ENCODE results near the gene TGM5. TPM values are rescaled to one million over a fixed set of nuclear protein-coding genes. Genes with fewer than 3 reads are reported as not detected.

TGM5 gene
- total and polyA plus RNA-seq, 2 donors (not counting 3 experiments of a cell fraction or from before 2014, with no cell fraction given): not detected

DNA sequence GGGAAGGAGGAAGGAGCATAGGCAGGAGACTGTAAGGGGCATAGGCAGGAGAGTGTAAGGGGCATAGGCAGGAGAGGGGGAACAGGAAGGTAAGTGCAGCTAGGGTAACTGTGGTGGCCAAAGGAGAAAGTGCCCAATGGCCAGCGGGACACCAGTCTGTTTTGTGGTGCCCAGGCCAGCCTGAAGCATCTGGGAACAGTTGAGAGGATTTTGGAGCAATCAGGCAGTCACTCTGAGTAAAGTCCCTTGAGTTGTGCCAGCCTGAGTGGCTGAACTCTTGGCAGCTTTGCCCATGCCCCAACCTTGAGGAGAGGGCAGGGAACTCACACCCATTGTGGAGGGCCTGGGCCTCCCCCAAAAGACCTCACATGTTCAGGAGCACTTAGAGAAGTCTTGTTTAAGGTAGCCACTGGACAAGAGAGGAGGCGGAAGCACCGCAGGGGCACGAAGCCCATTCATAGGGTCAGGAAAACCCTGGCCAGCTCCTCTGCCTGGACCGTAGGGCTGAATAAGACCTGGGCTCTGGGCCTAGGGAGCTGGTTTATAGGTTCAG is 3.5 kb upstream of the TGM5 start:
- Histone ChIP-seq H2AFZ (ENCODE audit: low read depth, low read length) (no peak overlapping the region), H3K9ac (replicated peaks; ENCODE audit: extremely low read depth, insufficient read depth, low read length) (no peak overlapping the region), H3K4me3 (replicated peaks in 1 of 3; ENCODE audit: insufficient read depth in 1 of 3, low read depth in 1 of 3, low read length in 3 of 3) (no peak overlapping the region), H3K36me3 (ENCODE audit: control insufficient read depth in 2 of 2, extremely low read depth in 1 of 2, insufficient read depth in 2 of 2, low read length in 2 of 2) (no peaks in the 10 kb centered on the region), H3K9me1 (replicated peaks; ENCODE audit: control insufficient read depth, extremely low read depth, insufficient read depth, low read length) (no peaks in the 10 kb centered on the region), H3K4me2 (ENCODE audit: insufficient read depth, low read length) (no peak overlapping the region), H3K9me3 (replicated peaks; ENCODE audit: control insufficient read depth, insufficient read depth, low read length) (no peaks in the 10 kb centered on the region), H4K20me1 (replicated peaks; ENCODE audit: control insufficient read depth, extremely low read depth, insufficient read depth, low read length) (no peaks in the 10 kb centered on the region), H3K79me2 (ENCODE audit: control insufficient read depth, insufficient read depth, low read length) (no peaks in the 10 kb centered on the region), H3K27me3 (ENCODE audit: control insufficient read depth in 2 of 2, insufficient read depth in 2 of 2, low read length in 2 of 2) (peaks cover 8 to 12% of the 10 kb centered on the region in 2 experiments), H3K27ac (ENCODE audit: insufficient read depth, low read depth, low read length) (no peak overlapping the region), H3K4me1 (ENCODE audit: control insufficient read depth, extremely low read depth, insufficient read depth, low read length) (no peaks in the 10 kb centered on the region)
- dilution Hi-C loops (cut with MboI; ENCODE audit: extremely low pct_ligation_motif_present, low sequenced_read_pairs) (no loop called here), intact Hi-C loops (cut with micrococcal nuclease) (no loop called here)
- POLR2A ChIA-PET: no interaction called here
- no peak for FAIRE-seq
- DNase-seq (ENCODE audit: low read depth, low spot score): no peak
- no TSS peak for BruUV-seq (replicated peaks)
- CTCF ChIA-PET: interaction anchor here (2.2 to 5.2 kb wide), 2 partner anchors 16 to 44 kb away, joined by 17 to 58 read pairs; no protein-coding TSS in a partner anchor
- TF ChIP-seq JUN (IDR thresholded peaks at IDR 0.05; ENCODE audit: borderline replicate concordance, insufficient read depth, insufficient read length, low read depth) (no peak), FOS (IDR thresholded peaks at IDR 0.05; ENCODE audit: borderline replicate concordance, insufficient read depth, low read length) (no peak), POLR2A (IDR thresholded peaks at IDR 0.05; ENCODE audit: low read depth, low read length) (no peak), GATA2 (IDR thresholded peaks at IDR 0.05; ENCODE audit: insufficient read depth, insufficient read length, low read depth, low read length) (no peak), MYC (IDR thresholded peaks at IDR 0.05; ENCODE audit: low read depth, low read length) (no peak), EZH2 (IDR thresholded peaks at IDR 0.05; ENCODE audit: borderline replicate concordance, low read depth, low read length, severe bottlenecking) (no peak), POLR2AphosphoS5 (IDR thresholded peaks at IDR 0.05; ENCODE audit: insufficient read depth, low read depth, low read length) (no peak)
- TF ChIP-seq, protein P1, sequence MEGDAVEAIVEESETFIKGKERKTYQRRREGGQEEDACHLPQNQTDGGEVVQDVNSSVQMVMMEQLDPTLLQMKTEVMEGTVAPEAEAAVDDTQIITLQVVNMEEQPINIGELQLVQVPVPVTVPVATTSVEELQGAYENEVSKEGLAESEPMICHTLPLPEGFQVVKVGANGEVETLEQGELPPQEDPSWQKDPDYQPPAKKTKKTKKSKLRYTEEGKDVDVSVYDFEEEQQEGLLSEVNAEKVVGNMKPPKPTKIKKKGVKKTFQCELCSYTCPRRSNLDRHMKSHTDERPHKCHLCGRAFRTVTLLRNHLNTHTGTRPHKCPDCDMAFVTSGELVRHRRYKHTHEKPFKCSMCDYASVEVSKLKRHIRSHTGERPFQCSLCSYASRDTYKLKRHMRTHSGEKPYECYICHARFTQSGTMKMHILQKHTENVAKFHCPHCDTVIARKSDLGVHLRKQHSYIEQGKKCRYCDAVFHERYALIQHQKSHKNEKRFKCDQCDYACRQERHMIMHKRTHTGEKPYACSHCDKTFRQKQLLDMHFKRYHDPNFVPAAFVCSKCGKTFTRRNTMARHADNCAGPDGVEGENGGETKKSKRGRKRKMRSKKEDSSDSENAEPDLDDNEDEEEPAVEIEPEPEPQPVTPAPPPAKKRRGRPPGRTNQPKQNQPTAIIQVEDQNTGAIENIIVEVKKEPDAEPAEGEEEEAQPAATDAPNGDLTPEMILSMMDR (IDR thresholded peaks at IDR 0.05; ENCODE audit: extremely low read depth in 1 of 2, insufficient read depth in 1 of 2, low read depth in 1 of 2, low read length in 2 of 2): no peak
- TF ChIP-seq, protein P2, sequence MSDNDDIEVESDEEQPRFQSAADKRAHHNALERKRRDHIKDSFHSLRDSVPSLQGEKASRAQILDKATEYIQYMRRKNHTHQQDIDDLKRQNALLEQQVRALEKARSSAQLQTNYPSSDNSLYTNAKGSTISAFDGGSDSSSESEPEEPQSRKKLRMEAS (IDR thresholded peaks at IDR 0.05; ENCODE audit: insufficient read depth, insufficient read length): no peak
